ENCODE results near the gene AGBL1. TPM values are rescaled to one million over a fixed set of nuclear protein-coding genes. Genes with fewer than 3 reads are reported as not detected.

AGBL1 gene
- total RNA-seq, 1 donor from 2014 or later: 5.5 TPM

DNA sequence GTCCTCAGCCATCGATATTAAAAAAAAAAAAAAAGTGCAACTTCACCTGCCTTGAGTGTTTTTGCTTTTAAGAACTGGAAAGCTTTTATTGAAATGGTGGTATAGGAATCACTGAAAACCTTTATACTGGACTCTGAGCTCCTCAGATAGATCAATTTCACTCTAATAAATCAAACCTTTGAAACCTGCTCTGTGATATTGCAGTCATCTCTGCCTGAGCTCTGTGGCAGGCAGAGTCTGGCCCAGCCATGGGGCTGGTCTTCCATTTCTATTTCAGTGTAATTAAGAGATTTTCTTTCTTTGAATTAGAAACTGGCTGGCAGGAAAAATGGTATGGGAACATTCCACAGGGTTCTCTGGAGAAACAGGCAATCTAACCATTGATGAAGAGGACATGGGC, 762.5 kb downstream of the AGBL1 start:
- Histone ChIP-seq H3K79me2 (ENCODE audit: low read depth) (no peaks in the 10 kb centered on the region), H4K20me1 (ENCODE audit: low read depth) (no peaks in the 10 kb centered on the region), H3K27me3 (no peaks in the 10 kb centered on the region), H3K36me3 (no peaks in the 10 kb centered on the region), H3F3A (ENCODE audit: low read depth) (no peaks in the 10 kb centered on the region), H3K4me1 (peaks cover 8% of the 10 kb centered on the region), H3K9ac (no peak overlapping the region), H3K9me3 (ENCODE audit: low read depth) (no peaks in the 10 kb centered on the region), H3K4me3 (no peak overlapping the region), H3K4me2 (no peak overlapping the region), H2AFZ (replicated peaks) (peak overlapping the region; percentile 1), H3K27ac (no peak overlapping the region)
- Mint-ChIP-seq H3K9me3 (peaks cover 4% of the 10 kb centered on the region), H3K4me1 (peaks cover 5% of the 10 kb centered on the region), H3K27me3 (ENCODE audit: insufficient read depth, low read depth) (peaks cover 2% of the 10 kb centered on the region), H3K36me3 (no peaks in the 10 kb centered on the region), H3K27ac (no peak overlapping the region), H3K4me3 (no peak overlapping the region)
- DNase-seq (ENCODE audit: low spot score): no peak
- TF ChIP-seq CTCF (IDR thresholded peaks at IDR 0.05) (no peak), EZH2 (IDR thresholded peaks at IDR 0.05) (no peak), EZH2phosphoT487 (IDR thresholded peaks at IDR 0.05) (no peak)

DNA sequence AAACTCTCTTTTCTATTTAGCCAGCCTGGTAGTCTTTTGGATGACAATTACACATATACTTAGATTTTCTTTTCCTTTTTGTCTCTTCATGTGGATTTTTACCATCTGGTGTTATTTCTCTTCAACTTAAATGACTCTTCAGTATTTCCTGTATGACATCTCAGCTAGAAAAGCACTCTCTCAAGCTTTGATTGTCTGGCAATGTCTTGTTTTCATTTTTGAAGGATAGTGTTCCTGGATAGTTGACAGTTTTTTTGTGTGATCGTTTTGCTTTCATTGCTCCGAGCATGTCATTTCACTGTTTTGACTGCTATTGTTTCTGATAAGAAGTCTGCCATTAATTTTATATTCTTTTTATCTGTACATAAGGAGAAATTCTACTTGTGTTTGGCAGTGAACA, 766.4 kb downstream of the AGBL1 start:
- Histone ChIP-seq H2AFZ (replicated peaks) (no peak overlapping the region), H3K4me2 (no peak overlapping the region), H3K9me3 (ENCODE audit: low read depth) (no peaks in the 10 kb centered on the region), H3K9ac (no peak overlapping the region), H3K4me3 (no peak overlapping the region), H3F3A (ENCODE audit: low read depth) (no peaks in the 10 kb centered on the region), H4K20me1 (ENCODE audit: low read depth) (no peaks in the 10 kb centered on the region), H3K79me2 (ENCODE audit: low read depth) (no peaks in the 10 kb centered on the region), H3K27ac (no peak overlapping the region), H3K36me3 (no peaks in the 10 kb centered on the region), H3K4me1 (peaks cover 8% of the 10 kb centered on the region), H3K27me3 (no peaks in the 10 kb centered on the region)
- DNase-seq (ENCODE audit: low spot score): no peak
- Mint-ChIP-seq H3K4me3 (no peak overlapping the region), H3K9me3 (peaks cover 2% of the 10 kb centered on the region), H3K27me3 (ENCODE audit: insufficient read depth, low read depth) (no peaks in the 10 kb centered on the region), H3K4me1 (peaks cover 14% of the 10 kb centered on the region), H3K27ac (no peak overlapping the region), H3K36me3 (no peaks in the 10 kb centered on the region)
- TF ChIP-seq EZH2 (IDR thresholded peaks at IDR 0.05): no peak
- TF ChIP-seq EZH2phosphoT487 (IDR thresholded peaks at IDR 0.05): no peak
- no peak for TF ChIP-seq CTCF (IDR thresholded peaks at IDR 0.05)

DNA sequence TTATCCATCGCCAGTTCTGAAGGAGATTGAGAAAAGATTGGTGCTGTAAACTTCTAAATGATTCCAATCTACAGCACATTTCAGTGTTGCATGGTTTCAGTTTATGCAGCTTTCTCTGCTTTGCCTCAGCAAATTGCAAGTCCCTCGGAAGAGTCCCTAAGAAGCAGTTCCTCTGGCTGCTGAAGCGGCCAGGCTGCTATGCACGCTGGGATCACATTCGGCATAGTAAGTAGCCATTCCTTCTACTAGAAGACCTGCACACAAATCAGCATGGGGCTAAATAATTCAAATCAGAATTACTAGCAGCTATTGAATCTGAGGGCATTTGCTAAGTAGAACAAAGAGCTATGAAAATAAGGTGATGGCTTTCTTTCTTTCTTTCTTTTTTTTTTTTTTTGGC, 769.5 kb downstream of the AGBL1 start:
- TF ChIP-seq EZH2 (IDR thresholded peaks at IDR 0.05) (no peak), EZH2phosphoT487 (IDR thresholded peaks at IDR 0.05) (no peak), CTCF (IDR thresholded peaks at IDR 0.05) (no peak)
- Mint-ChIP-seq H3K4me3 (no peak overlapping the region), H3K27ac (peak overlapping the region; percentile 58), H3K4me1 (peaks cover 14% of the 10 kb centered on the region), H3K9me3 (peaks cover 2% of the 10 kb centered on the region), H3K36me3 (no peaks in the 10 kb centered on the region), H3K27me3 (ENCODE audit: insufficient read depth, low read depth) (no peaks in the 10 kb centered on the region)
- no peak for DNase-seq (ENCODE audit: low spot score)
- no peak overlapping the region for H3K27ac ChIP-seq
- H2AFZ ChIP-seq (replicated peaks): peak overlapping the region; percentile 30
- no peaks in the 10 kb centered on the region for H3K4me1 ChIP-seq
- H3K4me2 ChIP-seq: no peak overlapping the region
- H3K4me3 ChIP-seq: no peak overlapping the region
- H3K9me3 ChIP-seq (ENCODE audit: low read depth): no peaks in the 10 kb centered on the region
- no peaks in the 10 kb centered on the region for H4K20me1 ChIP-seq (ENCODE audit: low read depth)
- H3K36me3 ChIP-seq: no peaks in the 10 kb centered on the region
- no peaks in the 10 kb centered on the region for H3K27me3 ChIP-seq
- no peaks in the 10 kb centered on the region for H3F3A ChIP-seq (ENCODE audit: low read depth)
- H3K79me2 ChIP-seq (ENCODE audit: low read depth): no peaks in the 10 kb centered on the region
- H3K9ac ChIP-seq: no peak overlapping the region

Measured in neural progenitor cell (in vitro differentiated cells).